Mesenteric fat pad (tissue), 1 donor: ENCODE results near the gene INSM1. TPM values are rescaled to one million over a fixed set of nuclear protein-coding genes. Genes with fewer than 3 reads are reported as not detected.

Experiments
- DNase-seq: peaks from one replicate; pipeline ENCODE4 v3.0.0-alpha.2; 2020; ENCODE audit warnings: low spot score
- total RNA-seq: library from RNA; stranded (reverse); fragmentation: NEBNext Ultra II Directional; extraction: Animal tissue kit (Norgen Biotek cat#: 25700); gene quantifications from one replicate; pipeline ENCODE4 v1.2.1, GENCODE V29; 2021
- donor health status: DM: yes; HTN: yes; CAD: no.

INSM1 gene
- total RNA-seq, 1 donor from 2014 or later: not detected

- DNase-seq: no peak
Measured at GRCh38 chr20:20362774-20363433, 5.0 kb upstream of the INSM1 start.

GRCh38 chr20:20363434-20363798, 4.5 kb upstream of the INSM1 start:
- no peak for DNase-seq

- no peak for DNase-seq
Measured at GRCh38 chr20:20363799-20364592, 3.9 kb upstream of the INSM1 start.

GRCh38 chr20:20364593-20365479, 3.1 kb upstream of the INSM1 start:
- no peak for DNase-seq

GRCh38 chr20:20365480-20366161, 2.3 kb upstream of the INSM1 start:
- DNase-seq: no peak

GRCh38 chr20:20366551-20366875, 1.4 kb upstream of the INSM1 start:
- no peak for DNase-seq

GRCh38 chr20:20366876-20367574, 879 bp upstream of the INSM1 start:
- no peak for DNase-seq

GRCh38 chr20:20368418-20369249, 730 bp downstream of the INSM1 start:
- no peak for DNase-seq

GRCh38 chr20:20369250-20370093, 1.6 kb downstream of the INSM1 start:
- no peak for DNase-seq

- DNase-seq: no peak
Measured at GRCh38 chr20:20370094-20370575, 2.2 kb downstream of the INSM1 start.

GRCh38 chr20:20371083-20371482, 3.2 kb downstream of the INSM1 start:
- DNase-seq: no peak

GRCh38 chr20:20371681-20372080, 3.8 kb downstream of the INSM1 start:
- DNase-seq: no peak

- DNase-seq: no peak
Measured at GRCh38 chr20:20373091-20373571, 5.2 kb downstream of the INSM1 start.

GRCh38 chr20:20375862-20376261, 8.0 kb downstream of the INSM1 start:
- no peak for DNase-seq

GRCh38 chr20:20386192-20386591, 18.3 kb downstream of the INSM1 start:
- DNase-seq: no peak

- no peak for DNase-seq
Measured at GRCh38 chr20:20390393-20390792, 22.5 kb downstream of the INSM1 start.

- DNase-seq: no peak
Measured at GRCh38 chr20:20391115-20391514, 23.2 kb downstream of the INSM1 start.

GRCh38 chr20:20391766-20392165, 23.9 kb downstream of the INSM1 start:
- DNase-seq: no peak
